ENCODE results near the gene CWC22. TPM values are rescaled to one million over a fixed set of nuclear protein-coding genes. Genes with fewer than 3 reads are reported as not detected.

The CWC22 gene
- total RNA-seq, 1 donor from 2014 or later, result 12.0 TPM

GRCh38 chr2:179927041-179927440 lies 80.1 kb downstream of the CWC22 start:
- Mint-ChIP-seq H3K4me3 (ENCODE audit: unreplicated experiment) (no peak overlapping the region), H3K9me3 (ENCODE audit: unreplicated experiment) (peaks cover 1% of the 10 kb centered on the region), H3K4me1 (ENCODE audit: low read depth, unreplicated experiment) (no peaks in the 10 kb centered on the region), H3K27ac (ENCODE audit: unreplicated experiment) (no peak overlapping the region), H3K36me3 (ENCODE audit: unreplicated experiment) (peaks cover 21% of the 10 kb centered on the region), H3K27me3 (ENCODE audit: unreplicated experiment) (no peaks in the 10 kb centered on the region)
- DNase-seq, result no peak
- no peak for TF ChIP-seq CTCF (IDR thresholded peaks at IDR 0.05; ENCODE audit: partially characterized antibody, unreplicated experiment)

GRCh38 chr2:179925713-179926112 lies 81.4 kb downstream of the CWC22 start:
- H3K4me3 Mint-ChIP-seq (ENCODE audit: unreplicated experiment), result no peak overlapping the region
- H3K27me3 Mint-ChIP-seq (ENCODE audit: unreplicated experiment), result no peaks in the 10 kb centered on the region
- peaks cover 15% of the 10 kb centered on the region for H3K36me3 Mint-ChIP-seq (ENCODE audit: unreplicated experiment)
- TF ChIP-seq CTCF (IDR thresholded peaks at IDR 0.05; ENCODE audit: partially characterized antibody, unreplicated experiment), result no peak
- H3K27ac Mint-ChIP-seq (ENCODE audit: unreplicated experiment), result no peak overlapping the region
- peaks cover 1% of the 10 kb centered on the region for H3K9me3 Mint-ChIP-seq (ENCODE audit: unreplicated experiment)
- no peak for DNase-seq
- H3K4me1 Mint-ChIP-seq (ENCODE audit: low read depth, unreplicated experiment), result no peaks in the 10 kb centered on the region

GRCh38 chr2:179917272-179917671 lies 89.8 kb downstream of the CWC22 start:
- Mint-ChIP-seq H3K27ac (ENCODE audit: unreplicated experiment) (no peak overlapping the region), H3K27me3 (ENCODE audit: unreplicated experiment) (no peaks in the 10 kb centered on the region), H3K4me3 (ENCODE audit: unreplicated experiment) (no peak overlapping the region), H3K4me1 (ENCODE audit: low read depth, unreplicated experiment) (no peaks in the 10 kb centered on the region), H3K36me3 (ENCODE audit: unreplicated experiment) (no peaks in the 10 kb centered on the region), H3K9me3 (ENCODE audit: unreplicated experiment) (no peaks in the 10 kb centered on the region)
- DNase-seq, result no peak
- no peak for TF ChIP-seq CTCF (IDR thresholded peaks at IDR 0.05; ENCODE audit: partially characterized antibody, unreplicated experiment)

GRCh38 chr2:179915395-179915992 lies 91.6 kb downstream of the CWC22 start:
- Mint-ChIP-seq H3K27me3 (ENCODE audit: unreplicated experiment) (no peaks in the 10 kb centered on the region), H3K4me1 (ENCODE audit: low read depth, unreplicated experiment) (no peaks in the 10 kb centered on the region), H3K27ac (ENCODE audit: unreplicated experiment) (no peak overlapping the region), H3K36me3 (ENCODE audit: unreplicated experiment) (no peaks in the 10 kb centered on the region), H3K9me3 (ENCODE audit: unreplicated experiment) (no peaks in the 10 kb centered on the region), H3K4me3 (ENCODE audit: unreplicated experiment) (no peak overlapping the region)
- DNase-seq, result no peak
- no peak for TF ChIP-seq CTCF (IDR thresholded peaks at IDR 0.05; ENCODE audit: partially characterized antibody, unreplicated experiment)

- Mint-ChIP-seq H3K9me3 (ENCODE audit: unreplicated experiment) (no peaks in the 10 kb centered on the region), H3K4me3 (ENCODE audit: unreplicated experiment) (no peak overlapping the region), H3K4me1 (ENCODE audit: low read depth, unreplicated experiment) (no peaks in the 10 kb centered on the region), H3K27ac (ENCODE audit: unreplicated experiment) (no peak overlapping the region), H3K27me3 (ENCODE audit: unreplicated experiment) (no peaks in the 10 kb centered on the region), H3K36me3 (ENCODE audit: unreplicated experiment) (no peaks in the 10 kb centered on the region)
- no peak for DNase-seq
- TF ChIP-seq CTCF (IDR thresholded peaks at IDR 0.05; ENCODE audit: partially characterized antibody, unreplicated experiment), result no peak
Observed at GRCh38 chr2:179913809-179914208, 93.3 kb downstream of the CWC22 start.
